Limb (tissue), 2 donors: ENCODE measurements around the gene TMEM54.

Experiments
- DNase-seq, 2 donors: peaks; one replicate each; pipeline ENCODE4 v3.0.0-alpha.2; 2016; ENCODE audit errors: extremely low spot score in 2 of 2

The TMEM54 gene

GRCh38 chr1:32895325-32896215 is 5.6 kb downstream of the TMEM54 start:
- no peak for DNase-seq

- no peak for DNase-seq
Observed at GRCh38 chr1:32894681-32895080, 6.5 kb downstream of the TMEM54 start.

GRCh38 chr1:32894019-32894600 is 7.1 kb downstream of the TMEM54 start:
- DNase-seq, result peak in 1 of 2 donors; percentile 70

- DNase-seq, result peak in 1 of 2 donors; percentile 79
Observed at GRCh38 chr1:32893198-32894018, 7.8 kb downstream of the TMEM54 start.

- peak in 1 of 2 donors; percentile 79 for DNase-seq
Observed at GRCh38 chr1:32892368-32893197, 8.6 kb downstream of the TMEM54 start.

- DNase-seq, result no peak
Observed at GRCh38 chr1:32891630-32892029, 9.6 kb downstream of the TMEM54 start.

- no peak for DNase-seq
Observed at GRCh38 chr1:32891241-32891570, 10.0 kb downstream of the TMEM54 start.

- no peak for DNase-seq
Observed at GRCh38 chr1:32890516-32891240, 10.5 kb downstream of the TMEM54 start.

- DNase-seq, result no peak
Observed at GRCh38 chr1:32889731-32890278, 11.4 kb downstream of the TMEM54 start.

GRCh38 chr1:32888677-32889420 is 12.3 kb downstream of the TMEM54 start:
- DNase-seq, result no peak

GRCh38 chr1:32888134-32888533 is 13.1 kb downstream of the TMEM54 start:
- no peak for DNase-seq

GRCh38 chr1:32887623-32888022 is 13.6 kb downstream of the TMEM54 start:
- no peak for DNase-seq

GRCh38 chr1:32886828-32887414 is 14.3 kb downstream of the TMEM54 start:
- DNase-seq, result no peak

- DNase-seq, result peak; percentile 41 to 85
Observed at GRCh38 chr1:32886004-32886827, 15.0 kb downstream of the TMEM54 start, which contains the start of gene HPCA. TSS of gene HPCA (plus strand) at chr1:32886491. CDS start at chr1:32888899, 2,408 bp downstream.

GRCh38 chr1:32885676-32886003 is 15.5 kb downstream of the TMEM54 start:
- no peak for DNase-seq

GRCh38 chr1:32884726-32885125 is 16.5 kb downstream of the TMEM54 start:
- no peak for DNase-seq

GRCh38 chr1:32884032-32884372 is 17.2 kb downstream of the TMEM54 start:
- DNase-seq, result no peak

GRCh38 chr1:32883338-32884031 is 17.7 kb downstream of the TMEM54 start:
- no peak for DNase-seq
